ENCODE data around the gene SH3BGRL.

Gene SH3BGRL

GRCh38 chrX:81232218-81232617 lies 30.3 kb downstream of the SH3BGRL start:
- DNase-seq: no peak
- no peak for TF ChIP-seq POLR2A (IDR thresholded peaks at IDR 0.05; ENCODE audit: low read length)
- TF ChIP-seq GATA1 (IDR thresholded peaks at IDR 0.05; ENCODE audit: low read depth, low read length): no peak

DNA sequence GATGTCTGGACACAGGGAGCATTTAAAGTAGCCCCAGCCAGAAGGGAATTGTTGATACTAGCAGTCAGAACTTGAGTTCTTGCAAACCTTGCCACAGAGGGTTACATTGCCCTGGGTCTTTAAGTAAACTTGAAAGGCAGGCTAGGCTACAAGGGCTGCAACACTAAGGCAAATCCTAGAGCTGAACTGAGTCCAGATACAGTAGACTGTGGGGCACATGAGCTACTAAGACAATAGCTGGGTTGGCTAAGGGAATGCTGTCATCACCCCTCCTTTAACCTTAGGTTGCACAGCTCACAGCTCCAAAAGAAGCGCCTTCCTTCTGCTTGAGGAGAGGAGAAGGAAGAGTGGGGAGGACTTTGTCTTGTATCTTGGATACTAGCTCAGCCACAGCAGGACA lies 35.6 kb downstream of the SH3BGRL start:
- TF ChIP-seq GATA1 (IDR thresholded peaks at IDR 0.05; ENCODE audit: low read depth, low read length) (no peak), POLR2A (IDR thresholded peaks at IDR 0.05; ENCODE audit: low read length) (no peak)
- DNase-seq: no peak

- TF ChIP-seq POLR2A (IDR thresholded peaks at IDR 0.05; ENCODE audit: low read length) (no peak), GATA1 (IDR thresholded peaks at IDR 0.05; ENCODE audit: low read depth, low read length) (no peak)
- no peak for DNase-seq
Observed at GRCh38 chrX:81238166-81238565, 36.3 kb downstream of the SH3BGRL start.

GRCh38 chrX:81240701-81241331 lies 38.9 kb downstream of the SH3BGRL start:
- no peak for TF ChIP-seq GATA1 (IDR thresholded peaks at IDR 0.05; ENCODE audit: low read depth, low read length)
- no peak for TF ChIP-seq POLR2A (IDR thresholded peaks at IDR 0.05; ENCODE audit: low read length)
- peak; percentile 0 to 1 for DNase-seq

- TF ChIP-seq GATA1 (IDR thresholded peaks at IDR 0.05; ENCODE audit: low read depth, low read length) (no peak), POLR2A (IDR thresholded peaks at IDR 0.05; ENCODE audit: low read length) (no peak)
- DNase-seq: no peak
Observed at GRCh38 chrX:81241753-81242152, 39.9 kb downstream of the SH3BGRL start.

DNA sequence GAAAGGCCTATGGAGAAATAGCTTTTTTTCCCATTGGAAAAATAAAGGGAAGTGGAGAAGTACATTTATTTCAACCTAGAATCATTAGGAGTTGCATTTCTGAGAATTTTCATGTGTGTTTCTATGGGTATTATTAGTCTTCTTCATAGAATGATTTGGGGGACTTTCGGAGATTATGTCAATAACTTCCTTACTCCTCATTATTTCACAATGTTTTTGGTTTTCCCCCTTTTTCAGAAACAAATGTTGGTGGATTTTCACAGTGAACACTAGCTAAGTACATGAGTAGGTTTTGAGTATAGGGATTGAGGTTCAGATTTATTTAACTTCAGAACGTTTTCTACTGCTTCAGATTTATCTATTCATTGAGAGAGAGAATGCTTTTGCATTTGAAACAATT lies 54.0 kb downstream of the SH3BGRL start:
- no peak for DNase-seq
- TF ChIP-seq POLR2A (IDR thresholded peaks at IDR 0.05; ENCODE audit: low read length): no peak
- TF ChIP-seq GATA1 (IDR thresholded peaks at IDR 0.05; ENCODE audit: low read depth, low read length): no peak

DNA sequence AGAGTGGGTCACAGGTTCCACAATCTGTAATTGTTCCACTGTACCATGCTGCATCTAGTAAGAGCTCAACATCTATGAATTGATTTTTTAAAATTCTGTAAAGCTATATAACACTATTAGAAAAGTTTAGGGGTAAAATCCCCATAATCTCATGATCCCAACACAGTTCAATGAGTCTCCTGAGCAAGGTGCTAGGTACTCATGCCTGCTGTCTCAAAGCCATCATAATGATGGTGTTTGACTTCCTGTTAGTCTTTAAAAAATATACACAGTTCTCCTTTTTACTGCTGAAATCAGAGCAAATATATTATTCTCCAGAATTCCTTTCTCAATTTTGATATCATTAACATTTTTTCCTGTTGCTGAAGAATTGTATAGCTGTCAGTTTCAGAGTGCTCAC lies 55.9 kb downstream of the SH3BGRL start:
- TF ChIP-seq GATA1 (IDR thresholded peaks at IDR 0.05; ENCODE audit: low read depth, low read length): no peak
- TF ChIP-seq POLR2A (IDR thresholded peaks at IDR 0.05; ENCODE audit: low read length): no peak
- no peak for DNase-seq

DNA sequence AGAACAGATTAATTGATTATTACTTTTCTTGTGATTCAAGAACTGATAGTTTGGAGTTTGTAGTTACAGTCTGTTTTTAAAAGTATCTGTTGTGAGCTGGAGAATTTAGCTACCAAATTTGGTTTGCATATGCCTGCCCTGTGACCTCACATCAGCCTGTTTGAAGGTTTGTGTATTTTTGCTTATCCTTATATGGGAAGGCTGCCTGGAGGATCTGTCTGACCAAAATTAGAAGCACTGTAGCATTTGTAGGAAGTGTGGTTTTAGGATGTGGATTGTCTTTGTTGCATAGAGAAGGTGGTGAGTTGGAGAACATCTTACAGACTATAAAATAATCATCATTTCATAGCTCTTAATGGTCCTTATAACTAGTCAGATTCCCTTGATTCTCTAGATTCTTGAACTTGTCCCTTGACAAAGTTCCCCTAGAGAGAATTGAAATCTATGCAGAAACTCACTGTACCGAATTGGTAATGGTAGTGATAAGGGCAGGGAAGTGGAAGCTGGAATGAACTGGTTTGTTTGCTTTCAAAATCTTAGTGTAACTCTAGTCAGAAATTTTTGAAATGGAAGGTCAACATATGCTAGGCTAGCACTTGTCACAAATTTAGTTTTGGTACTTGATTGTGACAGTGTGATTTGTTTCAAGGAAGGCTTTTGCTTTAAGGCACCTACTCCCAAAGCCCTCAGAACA lies 57.3 kb downstream of the SH3BGRL start:
- DNase-seq: no peak
- TF ChIP-seq POLR2A (IDR thresholded peaks at IDR 0.05; ENCODE audit: low read length): no peak
- TF ChIP-seq GATA1 (IDR thresholded peaks at IDR 0.05; ENCODE audit: low read depth, low read length): no peak

GRCh38 chrX:81259714-81260395 lies 58.0 kb downstream of the SH3BGRL start:
- TF ChIP-seq POLR2A (IDR thresholded peaks at IDR 0.05; ENCODE audit: low read length) (no peak), GATA1 (IDR thresholded peaks at IDR 0.05; ENCODE audit: low read depth, low read length) (no peak)
- DNase-seq: no peak

- no peak for TF ChIP-seq GATA1 (IDR thresholded peaks at IDR 0.05; ENCODE audit: low read depth, low read length)
- no peak for TF ChIP-seq POLR2A (IDR thresholded peaks at IDR 0.05; ENCODE audit: low read length)
- no peak for DNase-seq
Observed at GRCh38 chrX:81261576-81261975, 59.7 kb downstream of the SH3BGRL start.

- no peak for DNase-seq
- no peak for TF ChIP-seq GATA1 (IDR thresholded peaks at IDR 0.05; ENCODE audit: low read depth, low read length)
- TF ChIP-seq POLR2A (IDR thresholded peaks at IDR 0.05; ENCODE audit: low read length): no peak
Observed at GRCh38 chrX:81263059-81263458, 61.2 kb downstream of the SH3BGRL start.

GRCh38 chrX:81278616-81279015 lies 76.7 kb downstream of the SH3BGRL start:
- DNase-seq: no peak
- TF ChIP-seq GATA1 (IDR thresholded peaks at IDR 0.05; ENCODE audit: low read depth, low read length): no peak
- TF ChIP-seq POLR2A (IDR thresholded peaks at IDR 0.05; ENCODE audit: low read length): no peak

GRCh38 chrX:81280148-81280547 lies 78.2 kb downstream of the SH3BGRL start:
- peak; percentile 0 to 15 for DNase-seq
- no peak for TF ChIP-seq GATA1 (IDR thresholded peaks at IDR 0.05; ENCODE audit: low read depth, low read length)
- no peak for TF ChIP-seq POLR2A (IDR thresholded peaks at IDR 0.05; ENCODE audit: low read length)

DNA sequence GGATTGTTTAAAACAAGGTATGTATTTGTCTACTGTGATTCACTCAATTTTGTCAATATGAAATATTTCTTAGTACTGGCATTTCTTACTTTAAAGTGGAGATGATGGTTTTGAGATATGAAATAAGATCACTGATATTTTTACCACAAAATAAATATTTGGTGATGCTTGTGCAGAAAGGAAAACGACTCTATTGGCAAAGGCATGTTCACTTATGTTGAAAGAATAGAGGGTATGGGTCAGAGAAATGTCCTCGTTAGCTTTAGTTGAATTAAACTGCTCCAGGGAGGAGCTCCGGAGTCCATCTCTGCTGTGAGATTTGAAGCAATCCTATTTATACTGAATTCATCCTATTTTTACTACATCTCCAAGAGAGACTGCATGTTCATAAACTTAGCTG lies 84.2 kb downstream of the SH3BGRL start:
- DNase-seq: no peak

More for the DNA sequence above, 84.2 kb downstream of the SH3BGRL start:
- TF ChIP-seq POLR2A (IDR thresholded peaks at IDR 0.05; ENCODE audit: low read length) (no peak), GATA1 (IDR thresholded peaks at IDR 0.05; ENCODE audit: low read depth, low read length) (no peak)

All from erythroblast (primary cell).